SK-N-SH treated with all-trans-retinoic acid at 6 μM for 48 hours (cell line): Measurements from ENCODE around the gene MTUS2.

Experiments used
- ATAC-seq: fragments of 200-7000 bp; cut with Tn5 transposase; 3 replicates; pipeline ENCODE4 v1.9.1; 2020; ENCODE audit warnings: mild to moderate bottlenecking, moderate library complexity
- ARNTL ChIP-seq: fragments of 450-650 bp; formaldehyde crosslinking; IDR thresholded peaks from 2 replicates; pipeline ENCODE4 v1.5.0; 2020; ENCODE audit warnings: low read depth, mild to moderate bottlenecking, moderate library complexity, borderline replicate concordance
- BACH2 ChIP-seq: fragments of 250-450 bp; sonication (Bioruptor Pico); IDR thresholded peaks from 2 replicates; pipeline ENCODE4 v1.9.0; 2021; ENCODE audit warnings: mild to moderate bottlenecking, borderline replicate concordance
- CSDC2 ChIP-seq: fragments of 250-450 bp; sonication (Bioruptor Pico); IDR thresholded peaks from 2 replicates; pipeline ENCODE4 v1.5.0; 2020; ENCODE audit warnings: mild to moderate bottlenecking, moderate library complexity
- ESRRG ChIP-seq: fragments of 250-450 bp; sonication (Bioruptor Pico); IDR thresholded peaks from 2 replicates; pipeline ENCODE4 v1.6.1; 2021; ENCODE audit warnings: mild to moderate bottlenecking
- GLIS3 ChIP-seq: fragments of 250-450 bp; sonication (Bioruptor Pico); IDR thresholded peaks from 2 replicates; pipeline ENCODE4 v1.5.0; 2020; ENCODE audit warnings: mild to moderate bottlenecking, moderate library complexity
- ISL1 ChIP-seq: fragments of 250-450 bp; sonication (Bioruptor Pico); IDR thresholded peaks from 2 replicates; pipeline ENCODE4 v2.1.2; 2022; ENCODE audit warnings: mild to moderate bottlenecking, moderate library complexity
- OSR1 ChIP-seq: fragments of 250-450 bp; sonication (Bioruptor Pico); IDR thresholded peaks from 2 replicates; pipeline ENCODE4 v1.8.0; 2022; ENCODE audit warnings: moderate library complexity, mild to moderate bottlenecking, inconsistent platforms
- PPARA ChIP-seq: fragments of 250-450 bp; sonication (Bioruptor Pico); IDR thresholded peaks from 2 replicates; pipeline ENCODE4 v1.5.0; 2020; ENCODE audit warnings: mild to moderate bottlenecking, borderline replicate concordance
- RARB ChIP-seq: fragments of 250-450 bp; sonication (Bioruptor Pico); IDR thresholded peaks from 2 replicates; pipeline ENCODE4 v1.8.0; 2021; ENCODE audit warnings: mild to moderate bottlenecking, moderate library complexity
- SNAI2 ChIP-seq: fragments of 250-450 bp; sonication (Bioruptor Pico); IDR thresholded peaks from 2 replicates; pipeline ENCODE4 v1.5.0; 2020; ENCODE audit warnings: mild to moderate bottlenecking, moderate library complexity
- TCF4 ChIP-seq: fragments of 250-450 bp; sonication (Bioruptor Pico); IDR thresholded peaks from 2 replicates; pipeline ENCODE4 v1.8.0; 2021; ENCODE audit warnings: mild to moderate bottlenecking, moderate library complexity, borderline replicate concordance
- TOX ChIP-seq: fragments of 250-450 bp; sonication (Bioruptor Pico); IDR thresholded peaks from 2 replicates; pipeline ENCODE4 v1.8.0; 2021; ENCODE audit warnings: mild to moderate bottlenecking, moderate library complexity, borderline replicate concordance
- ZC3H10 ChIP-seq: fragments of 250-450 bp; sonication (Bioruptor Pico); IDR thresholded peaks from 2 replicates; pipeline ENCODE4 v1.5.1; 2021; ENCODE audit warnings: mild to moderate bottlenecking, moderate library complexity
- ZFP3 ChIP-seq: fragments of 250-450 bp; sonication (Bioruptor Pico); IDR thresholded peaks from 2 replicates; pipeline ENCODE4 v1.5.0; 2020; ENCODE audit warnings: mild to moderate bottlenecking, moderate library complexity
- ZFP30 ChIP-seq: fragments of 450-650 bp; formaldehyde crosslinking; IDR thresholded peaks from 2 replicates; pipeline ENCODE4 v1.5.0; 2022; ENCODE audit warnings: mild to moderate bottlenecking, moderate library complexity
- ZNF565 ChIP-seq: fragments of 450-650 bp; formaldehyde crosslinking; conservative IDR thresholded peaks from 2 replicates; pipeline ENCODE4 v1.5.0; 2020; ENCODE audit warnings: low read depth, mild to moderate bottlenecking, moderate library complexity
- ZNF8 ChIP-seq: fragments of 450-650 bp; formaldehyde crosslinking; IDR thresholded peaks from 2 replicates; pipeline ENCODE4 v1.5.0; 2020; ENCODE audit warnings: mild to moderate bottlenecking, moderate library complexity
- TF ChIP-seq, protein P1 (sequence below): fragments of 250-450 bp; sonication (Bioruptor Pico); IDR thresholded peaks from 2 replicates; pipeline ENCODE4 v1.8.0; 2020; ENCODE audit warnings: mild to moderate bottlenecking, moderate library complexity, borderline replicate concordance
- TF ChIP-seq, protein P2 (sequence below): fragments of 250-450 bp; sonication (Bioruptor Pico); IDR thresholded peaks from 2 replicates; pipeline ENCODE4 v1.5.1; 2021; ENCODE audit warnings: mild to moderate bottlenecking, moderate library complexity
- TF ChIP-seq, protein P3 (sequence below): fragments of 250-450 bp; sonication (Bioruptor Pico); IDR thresholded peaks from 2 replicates; pipeline ENCODE4 v1.8.0; 2021; ENCODE audit warnings: low read depth, mild to moderate bottlenecking, moderate library complexity, borderline replicate concordance
- TF ChIP-seq, protein P4 (sequence below): fragments of 250-450 bp; sonication (Bioruptor Pico); IDR thresholded peaks from 2 replicates; pipeline ENCODE4 v1.5.0; 2020; ENCODE audit warnings: mild to moderate bottlenecking, moderate library complexity

The MTUS2 gene

DNA sequence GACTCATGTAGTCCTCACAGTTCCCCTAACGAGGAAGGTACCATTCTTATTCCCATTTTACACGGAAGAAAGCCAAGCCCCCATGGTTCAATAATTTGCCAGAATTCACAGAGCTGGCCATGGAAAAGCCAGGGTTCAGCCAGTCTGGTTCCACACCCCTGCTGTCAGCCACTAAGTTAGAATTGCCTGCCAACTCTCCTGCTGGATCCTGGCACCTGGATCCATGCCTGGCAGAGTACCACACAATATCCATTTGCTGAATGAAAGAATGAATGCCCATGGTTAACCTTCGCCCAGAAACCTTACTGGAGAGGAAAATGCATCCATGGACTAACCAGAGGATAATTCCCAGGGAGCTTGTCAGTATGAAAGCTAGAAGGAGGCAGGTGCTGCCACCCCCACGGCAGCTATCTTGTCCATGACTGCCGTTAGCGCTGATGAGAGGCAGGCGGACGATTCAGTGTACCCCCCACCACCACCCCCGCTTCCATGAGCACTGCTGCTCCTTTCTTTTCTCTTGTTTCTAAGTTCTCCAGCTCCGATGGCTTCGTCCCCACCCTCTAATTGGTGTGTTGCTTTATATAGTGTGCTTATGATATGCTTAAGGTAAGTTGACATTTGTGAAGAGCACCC lies 660.9 kb downstream of the MTUS2 start:
- ATAC-seq = no peak
- TF ChIP-seq GLIS3 (CRISPR knock-in tag) (no peak), ZFP30 (CRISPR knock-in tag) (no peak), SNAI2 (no peak), PPARA (CRISPR knock-in tag) (no peak), OSR1 (no peak), ZFP3 (no peak), RARB (CRISPR knock-in tag) (no peak), ESRRG (CRISPR knock-in tag) (no peak), ISL1 (CRISPR knock-in tag) (no peak), BACH2 (CRISPR knock-in tag) (no peak), TCF4 (CRISPR knock-in tag) (no peak), TOX (CRISPR knock-in tag) (no peak), ZNF8 (CRISPR knock-in tag) (no peak), CSDC2 (CRISPR knock-in tag) (no peak), ARNTL (CRISPR knock-in tag) (no peak)
- TF ChIP-seq, protein P1, sequence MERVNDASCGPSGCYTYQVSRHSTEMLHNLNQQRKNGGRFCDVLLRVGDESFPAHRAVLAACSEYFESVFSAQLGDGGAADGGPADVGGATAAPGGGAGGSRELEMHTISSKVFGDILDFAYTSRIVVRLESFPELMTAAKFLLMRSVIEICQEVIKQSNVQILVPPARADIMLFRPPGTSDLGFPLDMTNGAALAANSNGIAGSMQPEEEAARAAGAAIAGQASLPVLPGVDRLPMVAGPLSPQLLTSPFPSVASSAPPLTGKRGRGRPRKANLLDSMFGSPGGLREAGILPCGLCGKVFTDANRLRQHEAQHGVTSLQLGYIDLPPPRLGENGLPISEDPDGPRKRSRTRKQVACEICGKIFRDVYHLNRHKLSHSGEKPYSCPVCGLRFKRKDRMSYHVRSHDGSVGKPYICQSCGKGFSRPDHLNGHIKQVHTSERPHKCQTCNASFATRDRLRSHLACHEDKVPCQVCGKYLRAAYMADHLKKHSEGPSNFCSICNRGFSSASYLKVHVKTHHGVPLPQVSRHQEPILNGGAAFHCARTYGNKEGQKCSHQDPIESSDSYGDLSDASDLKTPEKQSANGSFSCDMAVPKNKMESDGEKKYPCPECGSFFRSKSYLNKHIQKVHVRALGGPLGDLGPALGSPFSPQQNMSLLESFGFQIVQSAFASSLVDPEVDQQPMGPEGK (CRISPR knock-in tag) = no peak
- TF ChIP-seq, protein P2, sequence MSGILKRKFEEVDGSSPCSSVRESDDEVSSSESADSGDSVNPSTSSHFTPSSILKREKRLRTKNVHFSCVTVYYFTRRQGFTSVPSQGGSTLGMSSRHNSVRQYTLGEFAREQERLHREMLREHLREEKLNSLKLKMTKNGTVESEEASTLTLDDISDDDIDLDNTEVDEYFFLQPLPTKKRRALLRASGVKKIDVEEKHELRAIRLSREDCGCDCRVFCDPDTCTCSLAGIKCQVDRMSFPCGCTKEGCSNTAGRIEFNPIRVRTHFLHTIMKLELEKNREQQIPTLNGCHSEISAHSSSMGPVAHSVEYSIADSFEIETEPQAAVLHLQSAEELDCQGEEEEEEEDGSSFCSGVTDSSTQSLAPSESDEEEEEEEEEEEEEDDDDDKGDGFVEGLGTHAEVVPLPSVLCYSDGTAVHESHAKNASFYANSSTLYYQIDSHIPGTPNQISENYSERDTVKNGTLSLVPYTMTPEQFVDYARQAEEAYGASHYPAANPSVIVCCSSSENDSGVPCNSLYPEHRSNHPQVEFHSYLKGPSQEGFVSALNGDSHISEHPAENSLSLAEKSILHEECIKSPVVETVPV (CRISPR knock-in tag) = no peak
- TF ChIP-seq, protein P3, sequence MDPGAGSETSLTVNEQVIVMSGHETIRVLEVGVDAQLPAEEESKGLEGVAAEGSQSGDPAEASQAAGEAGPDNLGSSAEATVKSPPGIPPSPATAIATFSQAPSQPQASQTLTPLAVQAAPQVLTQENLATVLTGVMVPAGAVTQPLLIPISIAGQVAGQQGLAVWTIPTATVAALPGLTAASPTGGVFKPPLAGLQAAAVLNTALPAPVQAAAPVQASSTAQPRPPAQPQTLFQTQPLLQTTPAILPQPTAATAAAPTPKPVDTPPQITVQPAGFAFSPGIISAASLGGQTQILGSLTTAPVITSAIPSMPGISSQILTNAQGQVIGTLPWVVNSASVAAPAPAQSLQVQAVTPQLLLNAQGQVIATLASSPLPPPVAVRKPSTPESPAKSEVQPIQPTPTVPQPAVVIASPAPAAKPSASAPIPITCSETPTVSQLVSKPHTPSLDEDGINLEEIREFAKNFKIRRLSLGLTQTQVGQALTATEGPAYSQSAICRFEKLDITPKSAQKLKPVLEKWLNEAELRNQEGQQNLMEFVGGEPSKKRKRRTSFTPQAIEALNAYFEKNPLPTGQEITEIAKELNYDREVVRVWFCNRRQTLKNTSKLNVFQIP (CRISPR knock-in tag) = no peak

DNA sequence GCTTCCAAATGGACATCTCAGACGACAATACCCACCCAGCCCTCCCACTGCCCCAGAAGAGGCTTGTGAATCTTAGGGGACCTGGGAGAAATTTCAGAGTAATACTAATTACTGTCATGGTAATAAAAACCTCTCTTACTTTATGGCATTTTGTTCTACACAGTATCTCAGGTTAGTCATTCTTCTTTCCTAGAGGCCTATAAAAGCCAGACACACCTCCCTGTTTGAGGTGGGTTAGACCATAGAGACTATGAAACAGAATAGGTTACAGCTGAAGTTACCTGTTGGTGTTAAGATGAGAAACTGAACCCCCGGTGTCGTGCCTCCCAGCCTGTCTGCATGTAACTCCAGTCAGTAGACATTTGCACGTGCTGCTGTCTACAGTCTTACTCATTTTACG lies 661.5 kb downstream of the MTUS2 start:
- ATAC-seq = no peak
- TF ChIP-seq, protein P2 (CRISPR knock-in tag) = no peak
- no peak for TF ChIP-seq ZC3H10 (CRISPR knock-in tag)
- TF ChIP-seq, protein P3 (CRISPR knock-in tag) = no peak
- TF ChIP-seq, protein P4, sequence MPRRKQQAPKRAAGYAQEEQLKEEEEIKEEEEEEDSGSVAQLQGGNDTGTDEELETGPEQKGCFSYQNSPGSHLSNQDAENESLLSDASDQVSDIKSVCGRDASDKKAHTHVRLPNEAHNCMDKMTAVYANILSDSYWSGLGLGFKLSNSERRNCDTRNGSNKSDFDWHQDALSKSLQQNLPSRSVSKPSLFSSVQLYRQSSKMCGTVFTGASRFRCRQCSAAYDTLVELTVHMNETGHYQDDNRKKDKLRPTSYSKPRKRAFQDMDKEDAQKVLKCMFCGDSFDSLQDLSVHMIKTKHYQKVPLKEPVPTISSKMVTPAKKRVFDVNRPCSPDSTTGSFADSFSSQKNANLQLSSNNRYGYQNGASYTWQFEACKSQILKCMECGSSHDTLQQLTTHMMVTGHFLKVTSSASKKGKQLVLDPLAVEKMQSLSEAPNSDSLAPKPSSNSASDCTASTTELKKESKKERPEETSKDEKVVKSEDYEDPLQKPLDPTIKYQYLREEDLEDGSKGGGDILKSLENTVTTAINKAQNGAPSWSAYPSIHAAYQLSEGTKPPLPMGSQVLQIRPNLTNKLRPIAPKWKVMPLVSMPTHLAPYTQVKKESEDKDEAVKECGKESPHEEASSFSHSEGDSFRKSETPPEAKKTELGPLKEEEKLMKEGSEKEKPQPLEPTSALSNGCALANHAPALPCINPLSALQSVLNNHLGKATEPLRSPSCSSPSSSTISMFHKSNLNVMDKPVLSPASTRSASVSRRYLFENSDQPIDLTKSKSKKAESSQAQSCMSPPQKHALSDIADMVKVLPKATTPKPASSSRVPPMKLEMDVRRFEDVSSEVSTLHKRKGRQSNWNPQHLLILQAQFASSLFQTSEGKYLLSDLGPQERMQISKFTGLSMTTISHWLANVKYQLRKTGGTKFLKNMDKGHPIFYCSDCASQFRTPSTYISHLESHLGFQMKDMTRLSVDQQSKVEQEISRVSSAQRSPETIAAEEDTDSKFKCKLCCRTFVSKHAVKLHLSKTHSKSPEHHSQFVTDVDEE (CRISPR knock-in tag) = no peak
- TF ChIP-seq OSR1 = no peak
- no peak for TF ChIP-seq ARNTL (CRISPR knock-in tag)
- no peak for TF ChIP-seq RARB (CRISPR knock-in tag)
- TF ChIP-seq ZNF565 (CRISPR knock-in tag) = no peak
- TF ChIP-seq, all 23 proteins: peak for 0
